K562 (cell line): ENCODE data around the gene OR2W1. TPM values are rescaled to one million over a fixed set of nuclear protein-coding genes. Genes with fewer than 3 reads are reported as not detected.

Experiments
- BCLAF1 ChIP-seq, 2 experiments: fragments of 450-650 bp in 1 of 2; IDR thresholded peaks; 2 replicates each; pipeline ENCODE4 v1.6.1; 2011 to 2017; ENCODE audit warnings: low read depth in 2 of 2, antibody characterized with exemption in 1 of 2, borderline replicate concordance in 1 of 2, low read length in 1 of 2, mild to moderate bottlenecking in 1 of 2, mixed read lengths in 1 of 2; ENCODE audit not compliant: control insufficient read depth in 1 of 2
- BRD4 ChIP-seq: fragments of 200-600 bp; sonication (generic); IDR thresholded peaks from 2 replicates; pipeline ENCODE4 v1.6.1; 2017; ENCODE audit warnings: inconsistent platforms
- CBFA2T2 ChIP-seq: fragments of 450-650 bp; conservative IDR thresholded peaks from 2 replicates; pipeline ENCODE4 v1.6.1; 2017; ENCODE audit warnings: mild to moderate bottlenecking
- CXXC5 ChIP-seq: fragments of 250-450 bp; sonication (Bioruptor Pico); IDR thresholded peaks from 2 replicates; pipeline ENCODE4 v1.8.0; 2022; ENCODE audit warnings: inconsistent platforms, mild to moderate bottlenecking, moderate library complexity
- EHMT2 ChIP-seq: fragments of 450-650 bp; IDR thresholded peaks from 2 replicates; pipeline ENCODE4 v1.6.1; 2018; ENCODE audit warnings: antibody characterized with exemption
- EP300 ChIP-seq: IDR thresholded peaks from 2 replicates; pipeline ENCODE4 v1.6.1; 2012; ENCODE audit warnings: low read length, improper control_type of control experiment
- FOSL1 ChIP-seq: fragments of 200-800 bp; sonication (Bioruptor generic); conservative IDR thresholded peaks from 2 replicates; pipeline ENCODE4 v1.6.1; 2016; ENCODE audit warnings: missing genetic modification characterization, missing compliant biosample characterization
- FOXP4 ChIP-seq: sonication (generic); formaldehyde crosslinking; IDR thresholded peaks from 2 replicates; pipeline ENCODE4 v1.8.0; 2022; ENCODE audit warnings: mild to moderate bottlenecking, missing genetic modification reagents, borderline replicate concordance
- GTF2E2 ChIP-seq: fragments of 200-800 bp; sonication (Bioruptor generic); IDR thresholded peaks from 2 replicates; pipeline ENCODE4 v1.6.1; 2016; ENCODE audit warnings: missing genetic modification characterization, missing compliant biosample characterization
- HDAC1 ChIP-seq, 2 experiments: fragments of 450-650 bp; IDR thresholded peaks; 2 replicates each; pipeline ENCODE4 v1.6.1; 2016 to 2017; ENCODE audit warnings: inconsistent platforms in 1 of 2, mild to moderate bottlenecking in 1 of 2, moderate library complexity in 1 of 2
- POLR2G ChIP-seq: fragments of 200-400 bp; formaldehyde crosslinking; IDR thresholded peaks from 2 replicates; pipeline ENCODE4 v1.6.1; 2017; ENCODE audit warnings: low read depth, mild to moderate bottlenecking, antibody characterized with exemption, low read length, moderate library complexity
- POLR2H ChIP-seq: IDR thresholded peaks from 2 replicates; pipeline ENCODE4 v1.6.1; 2016; ENCODE audit warnings: missing genetic modification characterization, low read depth, mild to moderate bottlenecking, control low read depth, missing compliant biosample characterization, moderate library complexity
- RBM39 ChIP-seq: fragments of 200-400 bp; formaldehyde crosslinking; optimal IDR thresholded peaks from 2 replicates; pipeline ENCODE3; 2018; ENCODE audit warnings: low read depth, low read length
- RCOR1 ChIP-seq, 2 experiments: IDR thresholded peaks; 2 replicates each; pipeline ENCODE4 v1.6.1; 2012; ENCODE audit warnings: low read depth in 2 of 2, low read length in 2 of 2, borderline replicate concordance in 1 of 2, improper control_type of control experiment in 1 of 2
- STAT5A ChIP-seq: IDR thresholded peaks from 2 replicates; pipeline ENCODE4 v1.6.1; 2012; ENCODE audit warnings: low read length, inconsistent platforms, borderline replicate concordance
- TEAD4 ChIP-seq, 2 experiments: sonication (generic) in 1 of 2; formaldehyde crosslinking in 1 of 2; IDR thresholded peaks; 2 replicates each; pipeline versions ENCODE4 v1.6.1 to v1.8.0; 2012 to 2022; ENCODE audit warnings: borderline replicate concordance in 1 of 2, inconsistent platforms in 1 of 2, low read length in 1 of 2, mild to moderate bottlenecking in 1 of 2, missing genetic modification reagents in 1 of 2
- THRAP3 ChIP-seq: fragments of 450-650 bp; IDR thresholded peaks from 2 replicates; pipeline ENCODE4 v1.6.1; 2016; ENCODE audit warnings: mild to moderate bottlenecking, inconsistent platforms, borderline replicate concordance
- TOE1 ChIP-seq, 2 experiments: fragments of 450-650 bp in 1 of 2; sonication (generic) in 1 of 2; formaldehyde crosslinking in 1 of 2; IDR thresholded peaks; 2 replicates each; pipeline versions ENCODE4 v1.7.1 to v1.8.0; 2016 to 2022; ENCODE audit warnings: borderline replicate concordance in 2 of 2, mild to moderate bottlenecking in 2 of 2, antibody characterized with exemption in 1 of 2, inconsistent platforms in 1 of 2, low read depth in 1 of 2, missing genetic modification reagents in 1 of 2, moderate library complexity in 1 of 2
- ZBTB7A ChIP-seq: IDR thresholded peaks from 2 replicates; pipeline ENCODE4 v1.6.1; 2011; ENCODE audit warnings: low read depth, mild to moderate bottlenecking, low read length, moderate library complexity, borderline replicate concordance; ENCODE audit not compliant: control insufficient read depth
- ZEB2 ChIP-seq: fragments of 450-650 bp; IDR thresholded peaks from 2 replicates; pipeline ENCODE4 v1.6.1; 2016
- ZNF511 ChIP-seq: sonication (generic); formaldehyde crosslinking; IDR thresholded peaks from 2 replicates; pipeline ENCODE4 v1.8.0; 2022; ENCODE audit warnings: mild to moderate bottlenecking, missing genetic modification reagents
- ZNF696 ChIP-seq: fragments of 250-450 bp; sonication (Bioruptor Pico); conservative IDR thresholded peaks from 2 replicates; pipeline ENCODE4 v1.4.0; 2020; ENCODE audit warnings: mild to moderate bottlenecking, moderate library complexity
- polyA plus RNA-seq, 8 experiments: library from polyadenylated mRNA; depleted of rRNA in 4 of 8; stranded (reverse) in 5 of 8; unstranded in 3 of 8; fragments of >200 nt; fragmentation: Nextera tagmentation in 2 of 8; fragmentation: Illumina TruSeq in 1 of 8; extraction: Ambion mirVana in 2 of 8; extraction: Trizol in 1 of 8; gene quantifications; 2 replicates each; pipeline versions ENCODE4 v1.2.1 to v1.2.3, GENCODE V29; 2011 to 2014; ENCODE audit warnings: inconsistent platforms in 1 of 8, missing spikeins in 1 of 8
- total RNA-seq, 7 experiments: library from RNA; depleted of rRNA in 6 of 7; stranded (reverse); fragments of >200 nt in 6 of 7; fragmentation: Illumina TruSeq in 2 of 7; extraction: Trizol in 2 of 7; gene quantifications; 2 replicates each; pipeline versions ENCODE4 v1.2.1 to v1.2.3, GENCODE V29; 2011 to 2021; ENCODE audit warnings: low replicate concordance in 1 of 7

OR2W1 gene
- total and polyA plus RNA-seq, 9 of the 15 experiments (the other 6 are each of a cell fraction or from before 2014, with no cell fraction given) = not detected

GRCh38 chr6:28996844-28997510 lies 48.0 kb downstream of the OR2W1 start (continued):
- TF ChIP-seq BCLAF1 (IDR thresholded peaks at IDR 0.05; ENCODE audit: borderline replicate concordance in 1 of 2, control insufficient read depth in 1 of 2, low read depth in 2 of 2, low read length in 1 of 2) (no peak), TOE1 (IDR thresholded peaks at IDR 0.05; ENCODE audit: borderline replicate concordance) (no peak), TOE1 (CRISPR knock-in tag; IDR thresholded peaks at IDR 0.05; ENCODE audit: borderline replicate concordance, low read depth) (no peak), THRAP3 (no peak), TEAD4 (IDR thresholded peaks at IDR 0.05; ENCODE audit: low read length) (peak; percentile 83), TEAD4 (CRISPR knock-in tag; IDR thresholded peaks at IDR 0.05; ENCODE audit: borderline replicate concordance) (no peak), ZNF511 (no peak), GTF2E2 (tag) (no peak), RCOR1 (IDR thresholded peaks at IDR 0.05; ENCODE audit: borderline replicate concordance in 1 of 2, low read depth in 2 of 2, low read length in 2 of 2) (peak in 1 of 2 experiments; percentile 81; a peak in 2 of 4 replicates), STAT5A (peak; percentile 51), FOXP4 (no peak), FOSL1 (tag) (peak; percentile 94), BRD4 (no peak), POLR2G (no peak), EP300 (peak; percentile 85; the same call in 1 of the 2 replicates), EHMT2 (0 out of 2 replicates have a peak, but pooled peaks have one; percentile 39), ZEB2 (peak; percentile 94), HDAC1 (IDR thresholded peaks at IDR 0.05) (peak in 1 of 2 experiments; percentile 14; a peak in 1 of 4 replicates), RBM39 (no peak), CBFA2T2 (peak; percentile 57), ZNF696 (CRISPR knock-in tag) (no peak), ZBTB7A (no peak), POLR2H (tag) (no peak), CXXC5 (CRISPR knock-in tag) (peak; percentile 87)
